Measurements from ENCODE around the gene TMEM225B.
"Not testable (repeated sequence)": the region's sequence is repeated elsewhere in the genome, so short reads cannot be mapped to it uniquely, and the experiment has no call there.

Gene TMEM225B

GRCh38 chr7:99579956-99580777, 17.9 kb upstream of the TMEM225B start:
- DNase-seq, result peak; percentile 51 to 67

GRCh38 chr7:99580778-99581332, 17.2 kb upstream of the TMEM225B start:
- not testable (repeated sequence) for DNase-seq

DNA sequence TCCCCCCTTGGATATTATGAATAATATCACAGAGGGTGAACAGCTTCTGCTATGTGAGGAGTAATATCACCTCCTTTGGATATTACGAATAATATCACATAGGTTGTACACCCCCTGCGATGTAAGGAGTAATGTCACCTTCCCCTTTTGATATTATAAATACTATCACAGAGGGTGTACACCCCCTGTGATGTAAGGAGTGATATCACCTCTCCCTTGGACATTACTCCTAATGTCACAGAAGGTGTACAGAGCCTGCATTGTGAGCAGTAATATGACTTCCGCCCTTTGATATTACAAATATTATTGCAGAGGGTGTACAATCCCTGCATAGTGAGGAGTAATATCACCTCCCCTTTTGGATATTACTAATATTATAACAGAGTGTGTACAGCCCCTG, 9.2 kb upstream of the TMEM225B start:
- no peak for DNase-seq

DNA sequence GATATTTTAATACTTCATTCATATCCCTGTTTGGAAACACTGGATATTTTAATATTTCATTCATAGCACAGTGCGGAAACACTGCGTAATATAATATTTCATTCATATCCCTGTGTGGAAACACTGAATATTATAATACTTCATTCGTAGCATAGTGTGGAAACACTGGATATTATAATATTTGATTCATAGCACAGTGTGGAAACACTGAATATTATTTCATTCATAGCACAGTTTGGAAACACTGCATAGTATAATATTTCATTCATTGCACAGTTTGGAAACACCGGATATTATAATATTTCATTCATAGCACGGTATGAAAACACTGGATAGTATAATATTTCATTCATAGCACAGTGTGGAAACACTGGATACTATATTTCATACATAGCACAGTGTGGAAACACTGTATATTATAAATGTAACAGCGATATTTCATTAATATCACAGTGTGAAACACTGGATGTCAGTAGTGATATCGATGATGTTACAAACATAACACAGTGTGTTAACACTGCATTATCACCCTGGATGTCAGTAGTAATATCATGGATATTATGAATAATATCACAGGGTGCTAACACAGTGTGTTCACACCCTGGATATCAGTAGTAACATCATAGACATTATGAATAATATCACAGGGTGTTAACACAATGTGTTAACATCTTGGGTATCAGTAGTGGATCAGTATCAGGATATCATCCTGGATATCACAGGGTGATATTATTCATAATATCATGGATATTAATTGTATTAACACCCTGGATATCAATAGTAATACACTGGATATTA, 2.9 kb upstream of the TMEM225B start:
- no peak for DNase-seq

- no peak for DNase-seq
These were observed 1.6 kb upstream of the TMEM225B start for GRCh38 chr7:99596408-99596955.

- no peak for DNase-seq
These were observed 1.8 kb downstream of the TMEM225B start for GRCh38 chr7:99599836-99600235.

GRCh38 chr7:99601656-99602310, 3.7 kb downstream of the TMEM225B start:
- no peak for DNase-seq

GRCh38 chr7:99605527-99605926, 7.5 kb downstream of the TMEM225B start:
- DNase-seq, result no peak

- no peak for DNase-seq
These were observed 8.5 kb downstream of the TMEM225B start for GRCh38 chr7:99606531-99606930.

DNA sequence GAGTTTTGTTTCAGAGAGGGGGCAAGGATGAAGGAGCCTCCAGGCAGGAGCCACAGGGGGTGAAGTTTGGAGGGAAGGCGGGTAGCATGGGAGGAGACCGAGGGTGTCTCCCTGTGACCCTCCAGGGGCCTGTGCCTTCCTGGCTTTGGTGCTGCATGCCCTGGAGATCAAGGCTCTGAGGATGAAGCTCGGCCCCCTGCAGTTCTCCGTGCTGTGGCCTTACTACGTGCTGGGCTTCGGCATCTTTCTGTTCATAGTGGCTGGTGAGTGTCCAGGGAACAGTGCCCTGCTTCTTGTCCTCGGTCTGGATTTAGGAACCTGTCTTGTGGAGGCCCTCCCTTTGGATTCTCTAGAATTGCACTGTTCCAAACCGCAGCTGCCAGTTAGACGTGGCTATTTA, 9.5 kb downstream of the TMEM225B start:
- no peak for DNase-seq

GRCh38 chr7:99614495-99614894, 16.4 kb downstream of the TMEM225B start:
- no peak for DNase-seq

DNA sequence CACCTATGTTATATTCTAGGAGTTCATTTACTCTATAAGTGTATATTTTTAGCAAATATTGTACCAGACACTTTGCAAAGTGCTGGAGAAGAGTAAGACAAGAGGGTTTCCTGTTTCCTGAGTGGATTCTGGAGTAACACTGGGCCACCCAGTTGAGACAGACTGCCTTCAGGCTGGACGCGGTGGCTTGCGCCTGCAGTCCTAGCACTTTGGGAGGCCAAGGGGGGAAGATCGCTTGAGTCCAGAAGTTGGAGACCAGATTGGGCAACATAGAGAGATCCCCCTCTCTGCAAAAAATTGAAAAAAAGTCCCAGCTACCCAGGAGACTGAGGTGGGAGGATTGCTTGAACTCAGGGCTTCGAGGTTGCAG, 17.9 kb downstream of the TMEM225B start:
- DNase-seq, result no peak

- DNase-seq, result peak; percentile 95
These were observed 18.5 kb downstream of the TMEM225B start, which contains the start of gene ZSCAN25 for GRCh38 chr7:99616359-99617191. Gene ZSCAN25, plus strand, starts transcription at chr7:99616946. Its CDS starts 2,661 bp downstream, at chr7:99619607.

- DNase-seq, result no peak
These were observed 19.2 kb downstream of the TMEM225B start for GRCh38 chr7:99617192-99617781.

- DNase-seq, result no peak
These were observed 20.7 kb downstream of the TMEM225B start for GRCh38 chr7:99618726-99619125.

DNA sequence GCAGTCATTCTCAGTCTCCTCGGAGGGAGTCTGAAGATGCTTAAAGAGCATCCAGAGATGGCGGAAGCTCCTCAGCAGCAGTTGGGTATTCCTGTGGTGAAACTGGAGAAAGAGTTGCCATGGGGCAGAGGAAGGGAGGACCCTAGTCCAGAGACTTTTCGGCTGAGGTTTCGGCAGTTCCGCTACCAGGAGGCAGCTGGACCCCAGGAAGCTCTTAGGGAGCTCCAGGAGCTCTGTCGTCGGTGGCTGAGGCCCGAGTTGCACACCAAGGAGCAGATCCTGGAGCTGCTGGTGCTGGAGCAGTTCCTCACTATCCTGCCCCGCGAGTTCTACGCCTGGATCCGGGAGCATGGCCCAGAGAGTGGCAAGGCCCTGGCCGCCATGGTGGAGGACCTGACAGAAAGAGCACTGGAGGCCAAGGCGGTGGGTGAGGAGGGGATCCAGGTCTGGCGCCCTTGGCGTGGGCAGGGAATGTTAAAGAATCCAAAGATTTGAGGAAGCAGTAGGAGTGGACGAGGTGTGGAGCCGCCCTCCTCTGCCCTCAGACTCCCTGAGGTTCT, 21.6 kb downstream of the TMEM225B start:
- DNase-seq, result no peak

DNA sequence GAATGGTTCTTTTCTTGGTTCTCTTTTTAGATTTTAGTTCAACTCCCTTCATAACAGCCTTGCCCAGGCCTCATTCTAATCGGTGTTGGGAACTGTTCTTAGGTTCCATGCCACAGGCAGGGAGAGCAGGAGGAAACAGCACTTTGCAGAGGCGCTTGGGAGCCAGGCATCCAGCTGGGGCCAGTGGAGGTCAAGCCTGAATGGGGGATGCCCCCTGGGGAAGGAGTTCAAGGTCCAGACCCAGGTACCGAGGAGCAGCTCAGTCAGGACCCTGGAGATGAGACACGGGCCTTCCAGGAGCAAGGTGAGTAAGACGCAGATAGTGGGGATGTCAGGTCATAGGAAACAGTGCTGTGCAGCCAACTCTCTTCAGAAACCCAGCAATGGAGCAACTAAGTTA, 23.2 kb downstream of the TMEM225B start:
- DNase-seq, result no peak

GRCh38 chr7:99622596-99622995, 24.5 kb downstream of the TMEM225B start:
- no peak for DNase-seq

- DNase-seq, result no peak
These were observed 25.1 kb downstream of the TMEM225B start for GRCh38 chr7:99623091-99623693.

DNA sequence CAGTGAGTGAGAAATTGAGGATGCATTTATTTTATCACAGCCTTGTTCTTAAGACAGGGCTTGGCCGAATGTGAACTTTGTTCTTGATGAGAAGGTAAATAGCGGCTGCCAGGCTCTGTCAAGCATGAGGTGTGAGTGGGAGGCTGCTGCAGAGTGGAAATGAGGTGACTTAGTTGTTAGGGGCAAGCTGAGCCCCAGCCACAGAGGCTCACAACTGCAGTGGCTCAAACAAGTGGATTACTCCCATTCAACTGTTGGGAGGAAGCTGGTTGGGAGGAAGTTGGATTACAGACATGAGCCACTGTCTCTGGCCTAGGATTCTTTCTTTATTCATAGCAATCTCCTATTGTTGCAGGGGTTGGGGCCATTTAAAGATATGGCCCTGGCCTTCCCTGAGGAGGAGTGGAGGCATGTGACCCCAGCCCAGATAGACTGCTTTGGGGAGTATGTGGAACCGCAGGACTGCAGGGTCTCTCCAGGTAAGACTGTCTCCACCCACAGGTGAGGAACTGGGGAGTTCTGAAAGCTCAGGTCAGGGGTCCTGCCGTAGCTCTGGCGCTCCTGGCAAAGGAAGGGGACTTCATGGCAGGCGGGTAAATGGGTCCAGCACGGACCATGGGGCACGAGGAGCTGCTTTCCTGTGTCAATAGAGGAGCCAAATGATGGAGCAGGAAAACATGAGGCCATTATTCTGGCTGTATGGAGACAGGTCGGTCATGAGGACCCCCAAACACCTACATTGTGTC, 25.8 kb downstream of the TMEM225B start:
- DNase-seq, result no peak
